Peyer's patch (tissue), 4 donors: ENCODE results near the gene AMPD3.

Experiments used
- POLR2A ChIP-seq, 2 donors: fragments of 450-650 bp; IDR thresholded peaks; one replicate each; pipeline ENCODE4 v1.5.1; 2017; ENCODE audit warnings: antibody characterized with exemption in 2 of 2, mild to moderate bottlenecking in 2 of 2, moderate library complexity in 2 of 2
- TF ChIP-seq, protein P1 (sequence below), 6 experiments: fragments of 450-650 bp in 4 of 6; fragments of 200-600 bp in 2 of 6; sonication (generic) in 1 of 6; IDR thresholded peaks; one replicate each; pipeline ENCODE4 v1.5.1; 2017 to 2019; ENCODE audit warnings: antibody characterized with exemption in 6 of 6, mild to moderate bottlenecking in 3 of 6, moderate library complexity in 1 of 6

- TF ChIP-seq, protein P1, sequence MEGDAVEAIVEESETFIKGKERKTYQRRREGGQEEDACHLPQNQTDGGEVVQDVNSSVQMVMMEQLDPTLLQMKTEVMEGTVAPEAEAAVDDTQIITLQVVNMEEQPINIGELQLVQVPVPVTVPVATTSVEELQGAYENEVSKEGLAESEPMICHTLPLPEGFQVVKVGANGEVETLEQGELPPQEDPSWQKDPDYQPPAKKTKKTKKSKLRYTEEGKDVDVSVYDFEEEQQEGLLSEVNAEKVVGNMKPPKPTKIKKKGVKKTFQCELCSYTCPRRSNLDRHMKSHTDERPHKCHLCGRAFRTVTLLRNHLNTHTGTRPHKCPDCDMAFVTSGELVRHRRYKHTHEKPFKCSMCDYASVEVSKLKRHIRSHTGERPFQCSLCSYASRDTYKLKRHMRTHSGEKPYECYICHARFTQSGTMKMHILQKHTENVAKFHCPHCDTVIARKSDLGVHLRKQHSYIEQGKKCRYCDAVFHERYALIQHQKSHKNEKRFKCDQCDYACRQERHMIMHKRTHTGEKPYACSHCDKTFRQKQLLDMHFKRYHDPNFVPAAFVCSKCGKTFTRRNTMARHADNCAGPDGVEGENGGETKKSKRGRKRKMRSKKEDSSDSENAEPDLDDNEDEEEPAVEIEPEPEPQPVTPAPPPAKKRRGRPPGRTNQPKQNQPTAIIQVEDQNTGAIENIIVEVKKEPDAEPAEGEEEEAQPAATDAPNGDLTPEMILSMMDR (IDR thresholded peaks at IDR 0.05) = no peak
- TF ChIP-seq POLR2A (IDR thresholded peaks at IDR 0.05) = no peak
Observed at GRCh38 chr11:10432971-10433370, 22.1 kb upstream of the AMPD3 start.
